ENCODE data around the gene LRRC38.

- TF ChIP-seq CTCF (IDR thresholded peaks at IDR 0.05): no peak
- no peak for TF ChIP-seq POLR2A (IDR thresholded peaks at IDR 0.05)
Observed at GRCh38 chr1:13495186-13495585, 18.6 kb downstream of the LRRC38 start.

All from lower leg skin (tissue), 3 donors.